Keratinocyte (primary cell): Measurements from ENCODE around the gene PPP1R2.

Source experiments
- CTCF ChIP-seq, 3 experiments: IDR thresholded peaks in 1 of 3; conservative IDR thresholded peaks in 1 of 3; optimal IDR thresholded peaks in 1 of 3; 2 replicates in 2 of 3; 3 replicates in 1 of 3; pipeline versions ENCODE3 to v1.5.1; 2011; ENCODE audit warnings: low read length in 3 of 3, mild to moderate bottlenecking in 3 of 3, moderate library complexity in 2 of 3, control low read depth in 1 of 3, inconsistent platforms in 1 of 3; ENCODE audit not compliant: insufficient read depth in 2 of 3; ENCODE audit errors: extremely low read depth in 1 of 3
- EZH2 ChIP-seq: IDR thresholded peaks from one replicate; pipeline ENCODE4 v1.6.1; 2012; ENCODE audit warnings: inconsistent platforms, mild to moderate bottlenecking, low read length, moderate library complexity

- TF ChIP-seq CTCF (optimal IDR thresholded peaks at IDR 0.05 in 1 of 3, IDR thresholded peaks at IDR 0.05 in 1 of 3, conservative IDR thresholded peaks at IDR 0.05 in 1 of 3; ENCODE audit: extremely low read depth in 1 of 3, insufficient read depth in 2 of 3, low read length in 3 of 3) (no peak), EZH2 (no peak)
These were observed 40.9 kb upstream of the PPP1R2 start, which contains the start of gene APOD for GRCh38 chr3:195583831-195584542.
